ENCODE measurements around the gene TRANK1.

GRCh38 chr3:36981006-36981405 is 36.2 kb upstream of the TRANK1 start:
- no peak for TF ChIP-seq EZH2 (IDR thresholded peaks at IDR 0.05; ENCODE audit: insufficient read depth, poor library complexity, severe bottlenecking)
- no peak for TF ChIP-seq EZH2phosphoT487 (IDR thresholded peaks at IDR 0.05; ENCODE audit: insufficient read depth, low read depth)
